HG03103 (cell line): ENCODE data around the gene SOX5.
"Not testable (repeated sequence)": the region's sequence is repeated elsewhere in the genome, so short reads cannot be mapped to it uniquely, and the experiment has no call there.

Experiments used
- ATAC-seq: cut with Tn5 transposase; IDR thresholded peaks from one replicate; pipeline ENCODE4 v1.9.1; 2021; ENCODE audit warnings: low read depth; ENCODE audit not compliant: unreplicated experiment

SOX5 gene

DNA sequence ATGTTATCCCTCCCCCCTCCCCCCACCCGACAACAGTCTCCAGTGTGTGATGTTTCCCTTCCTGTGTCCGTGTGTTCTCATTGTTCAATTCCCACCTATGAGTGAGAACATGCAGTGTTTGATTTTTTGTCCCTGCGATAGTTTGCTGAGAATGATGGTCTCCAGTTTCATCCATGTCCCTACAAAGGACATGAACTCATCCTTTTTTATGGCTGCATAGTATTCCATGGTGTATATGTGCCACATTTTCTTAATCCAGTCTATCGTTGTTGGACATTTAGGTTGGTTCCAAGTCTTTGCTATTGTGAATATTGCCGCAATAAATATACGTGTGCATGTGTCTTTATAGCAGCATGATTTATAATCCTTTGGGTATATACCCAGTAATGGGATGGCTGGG lies 433.7 kb downstream of the SOX5 start:
- not testable (repeated sequence) for ATAC-seq

- no peak for ATAC-seq
These were observed 439.0 kb downstream of the SOX5 start for GRCh38 chr12:23510484-23510883.

DNA sequence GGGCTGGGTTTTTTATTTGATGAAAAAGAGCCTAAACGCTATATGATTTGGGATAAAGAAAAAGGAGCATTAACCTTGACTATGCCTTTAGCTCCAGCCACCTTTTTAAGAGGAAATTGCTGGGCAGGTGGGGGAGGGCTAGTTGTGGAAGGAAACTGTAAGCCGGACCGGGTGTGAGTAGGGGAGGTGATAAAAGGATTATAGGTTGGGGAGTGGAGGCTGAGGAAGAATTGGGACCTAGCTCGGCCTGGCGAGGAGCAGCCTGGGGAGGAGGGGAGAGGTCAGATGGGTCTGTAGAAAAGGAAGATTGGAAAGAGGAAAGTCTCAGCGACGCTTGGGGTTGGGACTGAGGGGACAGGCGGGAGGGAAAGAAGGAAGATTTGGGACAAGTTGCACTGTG lies 439.6 kb downstream of the SOX5 start:
- ATAC-seq = not testable (repeated sequence)

GRCh38 chr12:23507785-23508184 lies 441.7 kb downstream of the SOX5 start:
- not testable (repeated sequence) for ATAC-seq

- ATAC-seq = not testable (repeated sequence)
These were observed 443.7 kb downstream of the SOX5 start for GRCh38 chr12:23505736-23506135.

DNA sequence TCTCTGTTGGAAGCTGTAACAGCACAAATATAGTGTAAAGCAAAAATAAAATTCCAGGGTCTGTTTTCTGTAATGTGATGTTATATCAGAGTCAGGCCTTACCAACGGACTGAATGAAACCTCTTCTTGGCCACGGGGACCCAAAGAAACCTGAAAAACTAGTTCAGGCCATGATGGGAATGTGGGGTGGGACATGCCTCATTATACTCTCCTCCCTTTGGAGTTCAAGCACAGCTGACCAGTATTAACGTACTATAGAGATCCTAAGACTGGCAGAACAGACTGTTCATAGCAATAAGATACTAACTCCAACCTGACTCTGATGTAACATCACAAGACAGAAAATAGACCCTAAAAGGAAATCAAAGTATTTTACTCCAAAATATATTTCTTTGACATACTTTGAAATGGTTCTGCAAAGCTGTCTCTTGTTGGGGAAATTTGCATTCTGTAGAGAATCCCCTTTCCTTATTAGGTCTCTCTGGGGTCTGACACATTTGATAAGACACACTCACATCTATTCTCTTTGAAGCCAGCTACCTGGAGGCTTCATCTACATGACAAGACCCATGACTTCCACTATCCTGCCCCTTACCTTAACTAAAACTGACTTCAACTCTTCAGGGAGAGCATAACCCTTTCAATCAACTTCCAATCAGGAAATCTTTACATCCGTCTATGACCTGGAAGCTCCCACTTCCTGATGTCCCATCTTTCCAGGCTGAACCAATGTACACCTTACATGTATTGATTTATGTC lies 444.6 kb downstream of the SOX5 start:
- ATAC-seq = no peak

DNA sequence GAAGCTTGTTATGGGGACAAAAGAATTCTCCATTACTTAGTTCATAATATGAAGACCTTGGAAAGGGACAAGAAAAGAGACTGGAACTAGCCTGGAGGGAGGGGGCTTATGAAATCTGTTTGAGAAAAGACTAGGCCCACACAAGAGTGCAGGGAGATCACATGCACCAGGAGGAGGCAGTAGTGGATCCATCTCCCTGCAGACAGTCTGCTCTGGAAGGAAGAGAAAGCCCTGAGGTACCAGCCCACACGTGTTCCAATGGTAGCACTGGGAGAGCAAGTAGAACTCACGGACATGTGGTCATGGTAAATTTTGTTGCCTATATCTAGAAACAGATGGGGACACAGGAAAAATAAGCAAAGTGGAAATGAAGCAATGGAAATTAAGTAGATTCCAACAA lies 445.4 kb downstream of the SOX5 start:
- ATAC-seq = no peak

DNA sequence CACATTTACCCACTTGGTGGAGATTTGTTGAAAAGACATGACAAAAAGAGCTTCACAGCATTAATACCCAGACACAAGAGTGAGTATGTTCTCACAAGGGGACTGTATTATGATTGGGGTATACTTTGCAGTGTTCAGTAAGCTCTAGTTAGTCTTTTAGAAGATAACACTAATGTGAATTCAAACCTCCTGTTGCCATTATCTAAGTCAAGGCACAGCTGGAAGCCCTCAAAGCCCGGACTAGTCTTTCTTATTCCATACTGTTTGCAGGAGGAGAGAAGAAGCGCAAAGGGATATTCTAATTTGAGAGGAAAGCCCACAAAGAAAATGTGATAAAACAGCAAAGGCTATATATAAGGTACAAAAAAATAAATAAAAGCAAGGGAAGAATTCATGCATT lies 445.9 kb downstream of the SOX5 start:
- no peak for ATAC-seq

DNA sequence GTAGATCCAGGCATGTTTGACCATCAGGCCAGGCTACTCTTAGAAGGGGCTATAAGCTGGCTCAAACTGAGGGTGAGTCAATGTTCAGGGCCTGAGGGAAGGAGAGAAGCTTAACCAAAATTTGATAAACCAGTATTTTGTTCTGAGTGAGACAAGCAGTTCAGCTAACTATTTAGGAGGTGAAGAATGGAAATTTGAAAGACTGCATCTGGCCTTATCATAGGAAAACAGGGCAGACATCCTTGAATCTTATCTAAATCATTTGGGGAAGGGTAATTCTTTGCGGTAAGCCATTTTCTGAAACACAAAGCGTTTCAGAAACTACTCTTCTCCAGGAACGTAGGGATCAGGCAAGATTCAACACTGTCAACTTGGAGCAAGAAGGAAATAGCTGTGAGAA lies 447.2 kb downstream of the SOX5 start:
- no peak for ATAC-seq

DNA sequence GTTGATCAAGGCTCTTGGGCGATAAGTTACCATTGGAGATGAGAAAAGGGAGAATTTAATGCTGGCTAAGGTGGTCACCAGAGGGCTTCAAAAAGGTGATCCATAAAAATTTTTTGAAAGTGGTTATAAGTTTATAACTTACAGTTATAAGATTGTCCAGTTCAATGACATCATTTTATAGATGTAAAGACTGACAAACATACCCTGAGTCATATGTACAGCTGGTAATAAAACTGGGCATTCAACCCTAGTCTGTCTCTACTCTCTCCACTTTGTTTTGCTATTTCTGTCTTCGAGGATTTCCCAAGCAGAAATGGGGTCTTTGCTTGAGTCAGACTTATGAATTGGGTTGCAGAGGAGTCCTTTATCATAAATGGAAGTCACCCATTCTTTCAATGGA lies 454.0 kb downstream of the SOX5 start:
- ATAC-seq = no peak

DNA sequence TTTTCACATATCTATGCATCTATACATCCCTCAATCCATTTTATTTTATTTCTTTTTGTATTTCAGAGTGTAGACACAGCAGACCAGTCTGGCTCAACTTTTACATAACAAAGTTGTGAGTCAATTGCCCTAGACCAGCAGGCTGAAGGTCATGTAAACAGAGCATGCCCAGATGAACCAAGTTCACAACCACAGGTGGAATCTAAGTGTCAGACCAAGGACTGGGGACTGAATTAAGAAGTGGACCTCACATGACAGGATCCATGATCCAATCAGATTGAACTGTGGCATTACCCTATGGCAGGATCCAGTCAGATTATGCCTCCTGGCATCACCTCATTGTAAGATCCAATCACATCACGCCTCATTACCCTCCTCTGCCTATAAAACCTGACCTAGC lies 455.8 kb downstream of the SOX5 start:
- ATAC-seq = no peak

DNA sequence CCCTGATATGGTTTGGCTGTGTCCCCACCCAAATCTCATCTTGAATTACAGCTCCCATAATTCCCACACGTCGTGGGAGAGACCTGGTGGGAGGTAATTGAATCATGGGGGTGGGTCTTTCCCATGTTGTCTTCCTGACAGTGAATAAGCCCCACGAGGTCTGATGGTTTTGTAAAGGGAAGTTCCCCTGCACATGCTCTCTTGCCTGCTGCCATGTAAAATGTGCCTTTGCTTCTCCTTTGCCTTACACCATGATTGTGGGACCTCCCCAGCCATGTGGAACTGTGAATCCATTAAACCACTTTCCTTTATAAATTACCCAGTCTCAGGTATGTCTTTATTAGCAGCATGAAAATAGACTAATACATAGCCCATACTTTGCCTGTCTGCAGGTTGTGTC lies 458.4 kb downstream of the SOX5 start:
- not testable (repeated sequence) for ATAC-seq

DNA sequence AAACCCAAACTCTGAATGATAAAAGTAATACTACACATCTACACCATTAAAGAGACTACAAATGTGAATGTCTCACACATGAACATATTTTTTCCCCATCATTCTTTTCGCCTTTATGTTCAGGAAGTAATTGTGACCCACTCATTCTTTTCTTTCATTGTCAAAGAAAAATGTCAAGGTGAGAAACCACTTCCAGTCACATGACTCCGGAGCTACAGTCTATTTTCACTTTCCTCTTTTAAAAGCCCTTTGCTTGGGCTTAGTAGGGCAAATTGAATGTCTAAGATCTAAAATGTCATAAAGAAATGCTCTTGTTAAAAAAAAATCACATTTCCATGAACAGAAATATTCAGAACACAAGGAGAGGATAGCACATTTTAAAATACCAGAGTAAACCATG lies 461.3 kb downstream of the SOX5 start:
- ATAC-seq = no peak

DNA sequence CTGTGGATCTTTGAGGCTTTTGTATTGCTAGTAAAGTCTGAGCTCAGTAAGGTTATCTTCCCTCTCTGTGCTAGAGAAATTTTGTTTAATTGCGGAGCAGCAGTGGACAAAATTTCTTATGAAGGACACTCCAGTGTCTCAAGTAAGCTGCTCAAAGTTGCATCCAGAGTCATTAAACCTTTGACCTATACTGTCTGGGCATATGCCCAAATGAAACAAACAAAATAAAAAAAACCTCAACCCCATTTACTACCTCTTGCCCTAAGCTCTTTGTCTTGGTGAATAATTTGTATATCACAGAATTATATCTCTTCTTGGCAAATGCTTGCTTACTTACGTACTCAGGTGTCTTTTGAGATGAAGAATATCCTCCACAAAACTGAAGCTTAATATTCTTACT lies 465.2 kb downstream of the SOX5 start:
- no peak for ATAC-seq

DNA sequence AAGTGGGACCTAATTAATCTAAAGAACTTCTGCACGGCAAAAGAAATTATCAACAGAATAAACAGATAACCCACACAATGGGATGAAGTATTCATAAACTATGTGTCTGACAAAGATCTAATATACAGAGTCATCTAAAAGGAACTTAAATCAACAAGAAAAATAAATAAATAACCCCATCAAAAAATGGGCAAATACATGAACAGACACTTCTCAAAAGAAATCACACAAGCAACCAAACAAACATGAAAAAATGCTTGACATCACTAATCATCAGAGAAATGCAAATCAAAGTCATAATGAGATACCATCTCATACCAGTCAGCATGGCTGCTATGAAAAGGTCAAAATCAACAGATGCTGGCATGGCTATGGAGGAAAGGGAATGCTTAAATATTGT lies 466.9 kb downstream of the SOX5 start:
- no peak for ATAC-seq
